NCI-H128 (cell line): ENCODE measurements around the gene MBTPS1.
A peak's percentile ranks its signal among the peaks of the same experiment; 100 is the strongest.
"Not testable (repeated sequence)": the region's sequence is repeated elsewhere in the genome, so short reads cannot be mapped to it uniquely, and the experiment has no call there.

Source experiments
- DNase-seq: peaks from one replicate; lab custom pipeline; 2025; ENCODE audit not compliant: unreplicated experiment; lab: John Stamatoyannopoulos, UW

The MBTPS1 gene

DNA sequence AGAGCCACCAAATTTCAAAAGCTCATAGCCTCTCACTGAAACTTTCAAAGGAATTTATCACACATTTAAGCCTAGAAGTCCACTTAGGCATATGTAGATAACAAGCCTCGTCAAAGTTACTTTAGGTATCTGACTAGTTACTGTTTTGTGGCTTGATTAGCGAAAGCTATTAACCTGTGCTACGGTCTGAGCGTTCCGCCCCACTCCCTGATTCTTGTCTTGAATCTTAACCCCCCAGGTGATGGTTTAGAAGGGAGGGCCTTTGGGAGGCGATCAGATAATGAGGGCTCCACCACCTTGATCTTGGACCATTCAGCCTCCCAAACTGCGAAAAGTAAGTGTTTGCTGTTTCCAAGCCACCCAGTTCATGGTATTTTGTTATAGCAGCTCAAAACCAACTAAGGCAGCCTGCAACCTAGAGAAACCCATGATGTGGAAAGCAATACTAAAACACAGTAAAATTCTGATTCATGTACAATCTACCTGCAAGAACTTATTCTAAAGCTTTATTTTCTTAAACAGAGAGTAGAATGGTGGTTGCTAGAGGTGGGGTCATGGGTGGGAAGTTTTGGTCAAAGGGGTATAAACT, 21.1 kb upstream of the MBTPS1 start:
- no peak for DNase-seq

DNA sequence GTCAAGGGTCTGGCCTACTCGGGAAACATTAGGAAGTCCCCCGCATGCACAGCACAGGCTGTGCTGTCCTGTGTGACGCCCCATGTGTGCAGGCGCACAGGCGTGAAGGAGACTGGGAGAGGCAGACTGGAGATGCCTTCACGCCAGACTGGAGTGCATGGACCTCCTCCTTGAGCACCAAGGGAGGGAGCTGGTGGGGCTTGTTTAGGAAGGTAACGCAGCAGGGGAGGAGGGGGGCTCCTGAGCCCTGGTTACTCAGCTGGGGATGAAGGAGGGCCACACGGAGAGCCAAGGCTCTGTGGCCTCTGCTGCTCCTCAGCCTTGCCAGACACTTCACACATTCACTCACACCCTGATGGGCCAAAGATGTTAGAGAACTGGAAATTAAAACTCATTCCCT, 20.5 kb upstream of the MBTPS1 start:
- DNase-seq, result no peak

DNA sequence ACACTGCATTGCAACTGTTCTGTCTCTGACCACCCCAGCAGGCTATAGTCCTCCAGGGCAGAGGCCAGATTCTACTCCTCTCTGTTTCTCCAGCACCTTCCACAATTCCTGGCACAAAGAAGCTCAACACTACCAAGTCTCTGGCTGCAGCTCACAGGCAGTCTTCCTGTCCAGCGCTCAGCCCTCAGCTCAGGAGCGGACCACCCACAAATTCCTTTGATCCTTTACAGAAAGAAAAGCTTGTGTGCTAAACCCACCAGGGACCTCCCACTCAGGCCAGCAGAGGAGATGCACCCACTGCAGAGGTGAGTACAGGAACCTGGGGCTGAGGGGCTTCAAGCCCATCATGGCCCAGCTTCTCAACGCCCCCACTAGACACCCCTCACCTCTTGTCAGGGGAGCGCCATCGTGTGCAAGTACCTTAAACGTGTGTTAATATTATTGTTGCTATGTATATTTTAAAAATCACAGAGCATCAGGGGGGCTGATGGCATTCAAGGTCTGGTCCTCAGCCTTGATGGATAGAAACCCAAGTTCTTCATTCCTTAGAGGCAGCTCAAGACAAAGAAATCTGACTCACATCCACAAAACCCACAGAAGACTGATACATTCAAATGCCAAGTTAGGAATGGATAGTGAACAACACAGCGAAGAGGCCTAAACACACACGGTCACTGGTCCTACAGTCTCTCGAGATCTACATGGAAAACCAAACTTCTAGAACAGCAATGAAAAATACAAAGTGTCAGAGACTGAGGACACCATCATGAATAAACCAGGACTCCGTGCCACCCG, 19.8 kb upstream of the MBTPS1 start:
- DNase-seq, result no peak

DNA sequence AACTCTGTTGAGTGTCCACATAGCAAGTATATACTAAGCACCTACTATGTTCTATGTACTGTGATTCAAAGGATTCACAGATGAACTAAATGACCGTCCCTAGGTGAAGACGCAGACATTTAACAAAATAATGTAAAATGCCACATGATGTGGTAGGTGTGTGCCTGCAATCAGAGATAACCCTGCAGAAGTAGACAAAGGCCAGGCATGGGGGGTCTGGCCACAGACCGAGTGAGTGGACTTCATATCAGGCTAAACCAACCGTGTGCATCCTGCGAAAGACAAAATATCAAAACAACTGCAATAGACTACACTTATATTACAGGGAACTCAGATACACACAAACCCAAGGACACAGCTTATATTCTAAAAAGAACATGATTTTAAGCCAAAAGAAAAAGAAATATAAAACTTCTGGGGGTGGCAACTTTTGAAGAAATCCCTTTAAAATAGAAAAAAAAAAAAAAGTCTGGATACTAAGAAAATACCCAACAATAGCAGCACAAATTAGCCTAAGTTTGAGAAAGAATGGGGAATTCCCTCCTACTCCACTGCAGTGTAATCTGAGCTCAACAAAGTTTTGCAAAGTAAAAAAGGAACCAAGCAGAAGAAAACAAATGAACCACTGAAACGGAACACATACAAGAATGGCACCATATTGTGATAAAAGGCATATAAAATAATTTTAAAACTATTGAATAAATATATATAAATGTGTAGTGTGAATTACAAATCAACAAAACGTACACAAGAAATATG, 16.0 kb upstream of the MBTPS1 start:
- no peak for DNase-seq

DNA sequence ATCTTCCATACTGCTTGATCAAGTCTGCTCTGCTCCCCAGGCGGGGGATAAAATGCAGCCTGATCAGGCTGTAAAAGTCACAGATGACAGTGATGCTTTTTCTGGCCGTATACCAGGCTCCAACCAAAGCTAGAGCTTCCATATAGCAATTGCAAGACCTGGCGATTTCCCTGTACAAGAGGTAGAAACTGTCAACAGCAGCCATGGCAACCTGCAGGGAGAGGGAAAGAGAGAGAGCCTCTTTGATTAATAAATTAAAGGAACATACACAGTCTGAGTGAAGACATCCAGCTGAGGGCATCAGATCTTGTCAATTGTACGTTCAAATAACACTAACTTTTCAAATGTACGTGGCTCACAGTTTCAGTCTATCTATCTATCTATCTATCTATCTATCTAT, 14.4 kb upstream of the MBTPS1 start:
- no peak for DNase-seq

DNA sequence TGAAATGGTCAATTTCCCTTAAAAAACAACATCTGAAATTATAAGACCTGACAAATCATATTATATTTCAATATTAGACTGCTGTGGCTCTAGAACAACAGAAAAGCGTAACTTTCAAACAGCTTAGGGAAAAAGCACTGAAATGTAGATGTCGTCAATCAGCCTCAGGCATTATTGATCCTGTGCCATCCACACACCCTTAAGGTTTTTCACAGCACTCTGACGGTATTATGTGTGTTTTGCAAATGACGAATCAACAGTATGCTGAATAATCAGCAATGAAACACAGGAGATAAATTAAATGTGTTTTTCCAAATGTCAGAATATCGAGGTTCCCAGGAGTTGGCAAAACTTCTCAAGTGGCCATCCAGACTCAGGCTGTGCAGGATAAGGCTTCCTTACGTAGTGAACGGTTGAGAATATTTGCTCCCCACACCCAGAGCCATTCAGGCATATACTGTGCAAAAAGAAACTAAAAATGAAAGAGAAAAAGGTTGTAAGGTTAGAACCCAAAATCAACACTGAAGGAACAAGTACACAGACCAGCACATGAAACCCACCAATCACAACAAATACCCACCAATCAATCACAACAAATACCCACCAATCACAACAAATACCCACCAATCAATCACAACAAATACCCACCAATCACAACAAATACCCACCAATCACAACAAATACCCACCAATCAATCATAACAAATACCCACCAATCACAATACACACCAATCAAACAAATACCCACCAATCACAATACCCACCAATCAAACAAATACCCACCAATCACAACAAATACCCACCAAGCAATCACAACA, 7.7 kb upstream of the MBTPS1 start:
- DNase-seq, result no peak

DNA sequence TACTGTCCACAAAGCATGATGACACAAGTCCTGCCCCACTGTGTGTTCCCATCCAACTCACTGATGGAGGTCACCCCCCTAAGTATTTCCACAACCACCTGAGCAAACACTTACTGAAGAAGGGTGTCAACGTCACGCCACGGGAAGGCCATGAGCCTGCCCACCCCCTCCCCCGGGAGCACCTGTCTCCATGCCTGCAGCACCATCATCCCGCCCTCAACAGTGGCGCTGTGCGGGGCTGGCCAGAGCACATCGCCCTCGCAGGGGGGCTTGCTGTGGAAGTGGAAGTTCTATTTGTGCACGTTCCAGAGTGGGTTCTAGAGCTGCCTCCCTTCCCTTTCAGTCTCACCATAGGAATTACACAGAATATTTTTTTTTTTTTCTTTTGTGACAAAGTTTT, 4.3 kb upstream of the MBTPS1 start:
- no peak for DNase-seq

DNA sequence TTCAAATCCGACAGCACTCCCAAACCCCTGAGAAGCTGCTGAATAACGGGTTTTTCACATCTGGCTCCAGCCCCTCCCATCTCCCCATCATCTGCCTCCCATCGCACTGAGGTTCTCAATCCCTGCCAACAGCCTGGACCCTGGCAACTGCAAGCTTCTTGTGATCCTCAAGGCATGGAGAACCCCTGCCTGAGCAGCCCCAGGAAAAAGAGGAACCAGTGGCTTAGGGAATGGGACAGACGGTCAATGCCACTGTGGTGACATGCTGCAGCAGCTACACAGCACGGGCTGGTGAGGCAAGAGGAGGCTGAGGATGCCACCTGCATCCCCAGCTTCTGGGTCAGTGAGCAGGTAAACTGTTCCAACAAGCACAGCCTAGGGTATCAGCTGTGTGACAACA, 3.3 kb upstream of the MBTPS1 start:
- no peak for DNase-seq

DNA sequence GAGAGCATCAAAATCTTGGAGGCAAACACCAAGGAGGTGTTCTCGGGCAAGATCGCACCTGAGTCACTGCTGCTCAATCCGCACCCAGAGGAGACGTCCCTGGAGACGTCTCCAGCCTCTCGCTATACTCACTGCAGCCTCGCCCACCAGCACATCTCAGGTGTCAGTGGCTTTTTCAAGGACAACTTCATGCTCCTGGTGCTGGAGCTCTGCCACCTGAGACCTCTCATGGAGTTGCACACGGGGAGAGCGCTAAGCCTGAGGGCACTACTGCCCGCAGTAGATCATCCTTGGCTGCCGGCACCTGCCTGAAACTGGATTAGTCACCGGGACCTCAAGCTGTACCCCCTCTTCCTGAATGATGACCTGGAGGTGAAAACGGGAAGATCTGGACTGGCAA, 2.6 kb upstream of the MBTPS1 start:
- DNase-seq, result peak; percentile 26

DNA sequence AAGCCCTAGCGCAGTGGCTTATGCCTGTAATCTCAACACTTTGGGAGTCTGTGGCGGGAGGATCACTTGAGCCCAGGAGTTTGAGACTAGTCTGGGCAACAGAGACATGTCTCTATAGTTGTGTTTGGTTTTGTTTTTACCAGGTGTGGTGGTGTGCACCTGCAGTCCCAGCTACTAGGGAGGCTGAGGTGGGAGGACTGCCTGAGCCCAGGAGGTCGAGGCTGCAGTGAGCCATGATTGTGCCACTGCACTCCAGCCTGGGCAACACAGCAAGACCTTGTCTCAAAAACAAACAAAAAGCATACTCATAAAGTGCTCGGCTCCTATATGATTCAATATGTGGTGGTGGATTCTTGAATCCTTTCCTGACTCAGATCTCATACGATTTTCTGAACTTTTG, 1.6 kb upstream of the MBTPS1 start:
- DNase-seq, result not testable (repeated sequence)

DNA sequence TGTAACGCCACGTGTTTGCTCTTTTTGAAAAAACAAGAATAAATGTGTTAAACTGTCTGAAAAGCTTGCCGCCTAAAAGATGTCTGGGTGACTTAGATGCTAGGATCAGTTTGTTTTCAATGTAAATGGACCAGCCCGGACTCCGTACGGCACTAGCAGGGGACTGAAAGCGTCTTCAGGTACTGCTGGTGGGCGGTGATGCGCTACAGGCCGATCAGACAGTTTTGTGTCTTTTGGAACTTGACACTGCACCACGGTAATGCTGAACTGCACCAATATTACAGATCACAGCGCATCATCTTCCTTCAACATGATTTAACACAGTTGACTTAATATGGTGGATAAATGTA, 727 bp upstream of the MBTPS1 start:
- DNase-seq, result no peak

DNA sequence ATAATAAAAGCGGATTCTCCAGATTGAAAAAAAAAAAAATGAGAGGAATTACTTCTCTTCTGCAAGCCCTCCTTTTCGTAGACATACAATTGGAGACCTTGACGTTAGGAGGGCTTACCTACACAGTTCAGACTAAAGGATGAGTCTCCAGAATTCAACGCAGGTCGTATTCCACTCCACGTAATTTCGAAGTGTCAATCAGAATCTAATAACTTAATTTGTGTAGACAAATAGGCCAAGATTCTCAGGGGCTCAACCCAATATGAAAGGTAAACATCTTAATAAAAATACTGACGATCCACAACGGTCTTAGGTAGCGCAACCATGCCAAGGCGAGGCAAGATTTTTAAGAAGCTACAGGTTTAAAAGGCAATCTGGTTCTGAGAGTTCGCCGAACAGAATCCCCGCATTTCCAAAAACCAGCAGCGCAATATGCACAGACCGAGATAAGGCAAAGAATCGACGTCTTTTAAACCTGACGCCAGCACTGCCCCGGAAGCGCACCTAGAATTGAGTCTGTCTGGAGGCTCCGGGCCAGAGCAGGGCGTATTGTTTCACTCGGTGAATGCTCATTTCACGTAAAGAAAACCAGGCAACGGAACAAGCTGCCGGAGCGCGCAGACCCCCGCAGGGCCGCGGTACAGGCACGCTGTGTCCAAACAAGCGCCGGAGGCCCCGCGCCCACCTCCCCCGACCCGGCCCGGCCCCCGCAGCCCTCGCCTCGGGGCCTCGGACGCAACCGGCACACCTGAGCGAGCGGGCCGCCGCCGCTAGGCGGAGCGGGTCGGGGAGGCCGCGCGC, 623 bp downstream of the MBTPS1 start:
- peak; percentile 31 for DNase-seq

DNA sequence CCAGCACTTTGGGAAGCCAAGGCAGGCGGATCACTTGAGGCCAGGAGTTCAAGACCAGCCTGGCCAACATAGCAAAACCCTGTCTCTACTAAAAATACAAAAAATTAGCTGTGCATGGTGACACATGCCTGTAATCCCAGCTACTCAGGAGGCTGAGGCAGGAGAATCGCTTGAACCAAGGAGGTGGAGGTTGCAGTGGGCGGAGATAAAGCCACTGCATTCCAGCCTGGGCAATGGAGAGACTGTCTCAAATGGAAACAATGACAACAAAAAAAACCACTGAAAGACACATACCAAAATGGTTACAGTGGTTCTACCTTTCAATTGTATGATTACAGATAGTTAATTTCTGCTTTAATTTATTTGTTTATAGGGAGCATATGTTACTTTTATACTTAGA, 4.8 kb downstream of the MBTPS1 start:
- DNase-seq, result not testable (repeated sequence)

DNA sequence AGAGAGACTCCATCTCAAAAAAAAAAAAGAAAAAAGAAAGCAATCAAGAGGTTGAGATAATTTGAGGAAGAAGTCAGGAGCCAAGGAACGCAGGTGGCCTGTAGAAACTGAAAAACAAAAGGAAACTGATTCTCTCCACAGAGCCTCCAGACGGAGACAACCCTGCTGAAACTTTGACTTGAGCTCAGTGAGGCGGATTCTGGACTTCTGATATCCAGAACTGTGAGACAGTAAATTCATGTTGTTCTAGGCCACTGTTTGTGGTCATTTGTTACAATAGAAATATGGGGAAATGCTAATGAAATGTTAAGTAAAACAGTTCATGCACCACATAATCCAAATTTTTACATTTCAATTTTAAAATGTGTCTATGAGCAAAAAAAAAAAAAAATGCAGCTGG, 5.2 kb downstream of the MBTPS1 start:
- DNase-seq, result no peak

DNA sequence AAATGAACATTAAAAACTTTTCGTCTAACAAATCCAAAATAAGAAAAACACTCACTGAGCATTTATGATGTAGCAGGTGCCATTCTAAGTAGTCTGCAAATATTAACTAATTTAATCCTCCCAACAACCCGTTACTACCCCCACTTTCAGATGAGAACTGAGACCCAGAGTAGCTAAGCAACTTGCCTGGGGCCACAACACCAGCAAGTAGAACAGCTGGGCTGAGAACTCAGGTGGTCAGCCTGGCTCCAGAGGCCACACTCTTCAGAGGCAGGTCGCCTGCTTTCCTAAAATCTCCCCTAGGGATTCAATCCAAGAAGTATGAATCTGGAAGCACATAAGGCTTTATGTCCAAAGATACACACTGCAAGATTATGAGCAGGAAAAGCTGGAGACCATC, 6.2 kb downstream of the MBTPS1 start:
- no peak for DNase-seq

DNA sequence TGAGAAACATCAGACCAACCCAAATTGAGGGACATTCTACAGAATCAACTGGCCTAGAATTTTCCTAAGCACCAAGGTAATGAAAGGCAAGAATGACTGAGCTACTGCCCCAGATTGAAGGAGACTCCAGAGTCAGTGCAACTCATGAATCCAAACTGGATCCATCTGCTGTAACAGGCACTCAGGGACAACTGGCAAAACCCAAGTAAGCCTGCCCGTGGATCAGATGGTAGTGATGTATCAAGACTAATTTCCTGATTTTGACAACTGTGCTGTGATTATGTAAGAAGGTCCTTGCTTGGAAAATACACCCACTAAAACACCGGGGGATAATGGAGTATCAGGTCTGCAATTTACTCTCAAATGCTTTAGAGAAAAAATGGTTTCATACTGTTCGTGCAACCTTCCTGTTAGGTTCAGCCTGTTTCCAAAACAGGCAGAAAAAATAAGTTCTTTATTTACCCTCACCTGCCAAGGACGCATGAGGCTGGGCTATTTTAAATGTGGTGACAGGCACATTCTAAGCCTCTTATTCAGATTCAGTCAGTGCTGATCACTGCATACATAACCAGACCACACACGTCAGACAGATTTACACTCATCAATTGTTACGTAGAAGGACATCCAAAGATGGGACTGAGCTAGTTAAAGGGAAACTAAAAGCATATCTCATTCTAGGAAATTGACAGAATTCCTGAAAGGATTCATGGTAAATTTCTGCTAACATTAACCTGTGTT, 7.0 kb downstream of the MBTPS1 start:
- no peak for DNase-seq

DNA sequence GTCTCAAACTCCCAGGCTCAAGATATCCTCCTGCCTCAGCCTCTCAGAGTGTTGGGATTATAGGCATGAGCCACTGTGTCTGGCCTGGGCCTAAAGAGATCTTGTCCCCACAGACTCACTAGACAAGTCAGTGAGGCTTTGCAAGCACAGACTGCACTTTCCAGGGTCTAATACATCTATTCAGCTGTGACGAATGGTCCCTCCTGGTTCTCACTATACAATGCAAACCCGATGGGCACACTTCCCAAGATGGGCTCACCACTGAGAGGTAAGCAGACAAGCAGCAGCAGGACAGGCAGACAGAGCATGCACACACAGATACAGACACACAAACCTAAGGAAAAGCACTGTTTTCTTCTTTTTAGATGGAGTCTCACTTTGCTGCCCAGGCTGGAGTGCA, 8.8 kb downstream of the MBTPS1 start:
- DNase-seq, result no peak

DNA sequence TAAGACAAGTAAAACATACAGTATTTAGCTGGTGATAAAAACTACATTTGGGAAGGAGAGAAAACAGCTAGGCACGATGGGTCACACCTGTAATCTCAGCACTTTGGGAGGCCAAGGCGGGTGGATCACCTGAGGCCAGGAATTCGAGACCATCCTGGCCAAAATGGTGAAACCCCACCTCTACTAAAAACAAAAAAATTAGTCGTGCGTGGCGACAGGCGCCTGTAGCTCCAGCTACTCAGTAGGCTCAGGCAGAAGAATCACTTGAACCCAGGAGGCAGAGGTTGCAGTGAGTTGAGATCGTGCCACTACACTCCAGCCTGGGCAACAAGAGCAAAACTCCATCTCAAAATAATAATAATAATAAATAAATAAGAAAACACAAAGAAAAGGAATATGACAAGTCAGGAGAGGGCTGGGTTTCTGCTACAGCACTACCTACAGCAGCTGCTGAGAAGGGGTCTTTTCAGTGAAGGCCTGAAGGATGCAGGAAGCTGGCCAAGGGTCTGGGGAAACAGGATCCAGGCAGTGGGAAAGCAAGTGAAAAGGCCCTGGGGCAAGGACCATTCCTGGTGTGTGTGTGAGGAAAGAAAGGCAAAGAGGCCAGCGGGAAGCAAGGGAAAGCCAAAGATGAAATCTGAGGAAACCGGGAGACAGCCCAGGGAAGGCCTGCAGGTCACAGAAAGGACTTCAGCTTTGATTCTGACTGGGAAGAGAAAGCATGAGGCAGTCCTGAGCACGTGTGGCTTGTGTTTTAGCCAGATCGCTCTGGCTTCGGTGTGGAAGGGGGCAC, 10.6 kb downstream of the MBTPS1 start:
- no peak for DNase-seq

DNA sequence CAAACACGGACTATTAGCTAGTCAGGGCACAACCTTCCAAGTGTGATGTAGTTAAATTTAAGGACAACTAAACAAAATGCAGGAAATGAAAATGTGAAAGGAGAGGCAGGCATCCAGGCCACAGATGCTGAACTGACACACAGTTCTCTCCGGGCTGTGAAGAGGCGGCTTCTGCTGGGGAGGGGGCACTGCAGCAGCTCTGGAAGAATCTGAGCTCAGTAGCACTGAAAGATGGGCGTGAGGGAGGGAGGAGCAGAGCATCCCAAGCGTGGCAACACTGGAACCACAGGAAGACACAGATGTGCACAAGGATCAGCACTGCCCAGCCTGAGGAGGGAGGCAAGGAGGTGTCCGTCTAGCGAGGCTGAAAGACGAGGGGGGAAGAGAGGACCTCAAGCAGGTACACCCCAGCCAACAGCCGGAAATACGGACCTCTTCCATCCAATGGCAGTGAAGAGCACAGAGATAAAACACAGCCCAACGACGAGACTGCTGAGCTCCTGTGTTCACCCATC, 11.4 kb downstream of the MBTPS1 start:
- no peak for DNase-seq
